Ectodermal cell (in vitro differentiated cells): Measurements from ENCODE around the gene SALL4.
"Not testable (repeated sequence)": the region's sequence is repeated elsewhere in the genome, so short reads cannot be mapped to it uniquely, and the experiment has no call there.

Source experiments
- H3K27ac ChIP-seq: 2 replicates; pipeline ENCODE4 v1.7.0; 2013; ENCODE audit warnings: mild to moderate bottlenecking, low read depth, low read length; ENCODE audit not compliant: insufficient read depth, poor library complexity, severe bottlenecking
- H3K27me3 ChIP-seq: 2 replicates; pipeline ENCODE4 v1.7.0; 2013; ENCODE audit warnings: mild to moderate bottlenecking, low read length; ENCODE audit not compliant: insufficient read depth, control insufficient read depth, poor library complexity, severe bottlenecking
- H3K36me3 ChIP-seq: one replicate; pipeline ENCODE4 v1.7.0; 2013; ENCODE audit warnings: low read length; ENCODE audit not compliant: control insufficient read depth, insufficient read depth
- H3K4me1 ChIP-seq: one replicate; pipeline ENCODE4 v1.7.0; 2013; ENCODE audit warnings: low read length; ENCODE audit not compliant: control insufficient read depth, insufficient read depth
- H3K4me3 ChIP-seq: 2 replicates; pipeline ENCODE4 v1.7.0; 2013; ENCODE audit warnings: low read depth, low read length, control low read depth; ENCODE audit not compliant: insufficient read depth
- H3K9me3 ChIP-seq: 2 replicates; pipeline ENCODE4 v1.7.0; 2013; ENCODE audit warnings: mild to moderate bottlenecking, low read length, moderate library complexity; ENCODE audit not compliant: control insufficient read depth
- WGBS, 2 experiments: methylation state at CpG; one replicate each; pipeline ENCODE4 v1.1.7; 2013; ENCODE audit warnings: missing lambda C conversion rate in 2 of 2; 5-methylcytosine and 5-hydroxymethylcytosine counted together

The SALL4 gene

GRCh38 chr20:51790256-51790655, 12.1 kb downstream of the SALL4 start:
- WGBS, 2 experiments = 97% methylated on average over 17 of the region's 17 CpGs

DNA sequence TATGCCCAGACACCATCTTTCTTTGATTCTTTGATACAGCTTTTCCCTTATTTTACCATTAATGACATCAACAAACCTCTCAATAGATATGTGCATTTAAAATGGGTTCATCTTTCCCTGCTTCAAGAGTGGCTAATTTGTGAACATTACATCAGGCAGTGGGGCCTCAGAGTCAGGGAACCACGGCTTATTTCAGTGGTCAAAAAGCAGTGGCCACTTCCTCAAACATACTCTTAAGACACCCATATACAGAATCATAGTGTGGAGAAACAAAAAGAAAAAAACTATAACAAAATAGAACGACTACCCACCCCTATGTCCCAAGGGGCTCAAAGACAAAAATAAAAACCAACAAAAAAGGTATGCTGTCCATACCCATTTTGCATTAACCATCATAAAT, 12.9 kb downstream of the SALL4 start:
- H3K36me3 ChIP-seq = peaks cover 85% of the 10 kb centered on the region

More at GRCh38 chr20:51790256-51790655, 12.1 kb downstream of the SALL4 start:
- Histone ChIP-seq H3K9me3 (no peaks in the 10 kb centered on the region), H3K27ac (no peak overlapping the region), H3K4me1 (peaks cover 8% of the 10 kb centered on the region), H3K36me3 (peaks cover 78% of the 10 kb centered on the region), H3K27me3 (no peaks in the 10 kb centered on the region), H3K4me3 (no peak overlapping the region)

DNA sequence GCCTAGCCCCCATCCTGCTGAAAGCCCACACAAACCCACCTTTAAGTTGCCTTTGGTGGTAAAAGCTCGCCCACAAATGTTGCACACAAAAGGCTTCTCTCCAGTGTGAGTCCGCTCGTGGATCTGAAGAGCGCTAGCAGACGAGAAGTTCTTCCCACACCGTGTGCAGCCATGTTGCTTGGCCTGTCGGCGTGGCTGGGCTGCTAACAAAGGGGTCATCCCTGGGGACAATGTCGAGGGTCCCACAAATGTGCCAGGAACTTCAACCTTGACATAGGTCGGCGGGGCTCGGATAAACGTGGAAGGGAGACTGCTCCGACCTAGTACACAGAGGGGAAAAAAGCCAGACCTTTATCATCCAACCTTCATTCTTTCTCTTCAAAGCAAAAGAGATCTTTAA, 13.5 kb downstream of the SALL4 start:
- H3K27me3 ChIP-seq = no peaks in the 10 kb centered on the region
- 96% methylated on average over 14 of the region's 14 CpGs for WGBS, 2 experiments
- peaks cover 91% of the 10 kb centered on the region for H3K36me3 ChIP-seq
- H3K27ac ChIP-seq = no peak overlapping the region
- H3K4me1 ChIP-seq = peaks cover 4% of the 10 kb centered on the region
- no peak overlapping the region for H3K4me3 ChIP-seq
- no peaks in the 10 kb centered on the region for H3K9me3 ChIP-seq

More for the DNA sequence above, 12.9 kb downstream of the SALL4 start:
- no peak overlapping the region for H3K27ac ChIP-seq
- H3K4me3 ChIP-seq = no peak overlapping the region
- no peaks in the 10 kb centered on the region for H3K27me3 ChIP-seq
- H3K4me1 ChIP-seq = peaks cover 7% of the 10 kb centered on the region
- H3K9me3 ChIP-seq = no peaks in the 10 kb centered on the region
- WGBS, 2 experiments = 93 to 98% methylated on average over 2 of the region's 2 CpGs

DNA sequence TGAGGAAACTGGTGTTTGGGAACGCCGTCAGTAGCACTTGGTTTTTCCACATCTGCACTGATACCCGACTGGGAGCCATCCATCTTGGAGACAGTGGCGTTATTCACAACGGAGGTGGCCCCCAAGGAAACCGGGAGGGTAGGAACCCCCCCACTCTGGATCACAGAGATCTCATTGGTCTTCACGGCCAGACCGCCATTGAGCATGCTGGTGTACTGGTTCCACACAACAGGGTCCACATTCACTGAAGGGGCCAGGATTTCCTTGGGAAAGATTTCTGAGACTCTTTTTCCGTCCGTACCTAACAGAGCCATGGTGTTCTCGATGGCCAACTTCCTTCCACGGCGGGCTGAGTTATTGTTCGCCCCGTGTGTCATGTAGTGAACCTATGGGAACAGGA, 18.0 kb downstream of the SALL4 start:
- Histone ChIP-seq H3K9me3 (no peaks in the 10 kb centered on the region), H3K27me3 (no peaks in the 10 kb centered on the region), H3K4me3 (no peak overlapping the region), H3K36me3 (peaks cover 89% of the 10 kb centered on the region), H3K27ac (no peak overlapping the region), H3K4me1 (no peaks in the 10 kb centered on the region)
- 95 to 97% methylated on average over 15 of the region's 15 CpGs for WGBS, 2 experiments

- 84 to 97% methylated on average over 2 to 4 of the region's 4 CpGs for WGBS, 2 experiments
- H3K27ac ChIP-seq, H3K27me3 ChIP-seq, H3K4me1 ChIP-seq, H3K4me3 ChIP-seq, H3K9me3 ChIP-seq: not testable (repeated sequence)
- peaks cover 32% of the 10 kb centered on the region for H3K36me3 ChIP-seq
Observed at GRCh38 chr20:51778229-51778759, 24.0 kb downstream of the SALL4 start.

DNA sequence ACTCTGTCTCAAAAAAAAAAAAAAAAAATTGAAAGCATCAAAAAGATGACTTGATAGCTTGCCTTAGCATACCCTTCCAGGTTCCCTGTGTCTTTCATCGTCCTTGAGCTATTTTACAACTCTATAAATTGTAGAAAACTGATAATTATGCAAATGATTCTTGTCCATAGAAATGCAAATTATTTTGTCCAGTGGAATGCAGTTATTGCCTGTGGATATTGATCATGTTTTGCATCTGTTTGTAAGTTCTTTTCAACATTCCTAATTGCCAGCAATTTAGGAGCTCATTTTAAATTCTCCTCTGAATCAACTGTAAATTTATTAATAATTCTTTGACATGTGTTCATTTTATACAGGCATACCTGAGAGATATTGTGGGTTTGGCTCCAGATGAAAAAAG, 27.1 kb downstream of the SALL4 start:
- WGBS, 2 experiments = 100% methylated on average over 1 of the region's 1 CpG; no CpG with 5 or more reads in 1 of the 2 experiments
- Histone ChIP-seq H3K27ac (no peak overlapping the region), H3K4me3 (no peak overlapping the region), H3K4me1 (no peaks in the 10 kb centered on the region), H3K36me3 (peaks cover 6% of the 10 kb centered on the region), H3K9me3 (no peaks in the 10 kb centered on the region), H3K27me3 (no peaks in the 10 kb centered on the region)

GRCh38 chr20:51772236-51772635, 30.1 kb downstream of the SALL4 start:
- H3K4me1 ChIP-seq = no peaks in the 10 kb centered on the region
- no peak overlapping the region for H3K27ac ChIP-seq
- peaks cover 14% of the 10 kb centered on the region for H3K27me3 ChIP-seq
- no peaks in the 10 kb centered on the region for H3K9me3 ChIP-seq
- H3K4me3 ChIP-seq = no peak overlapping the region
- 87 to 88% methylated on average over 4 of the region's 4 CpGs for WGBS, 2 experiments
- no peaks in the 10 kb centered on the region for H3K36me3 ChIP-seq

- H3K27ac ChIP-seq = no peak overlapping the region
- H3K27me3 ChIP-seq = peaks cover 14% of the 10 kb centered on the region
- no peaks in the 10 kb centered on the region for H3K36me3 ChIP-seq
- WGBS, 2 experiments = 92 to 95% methylated on average over 9 of the region's 9 CpGs
- no peak overlapping the region for H3K4me3 ChIP-seq
- no peaks in the 10 kb centered on the region for H3K4me1 ChIP-seq
- no peaks in the 10 kb centered on the region for H3K9me3 ChIP-seq
Observed at GRCh38 chr20:51769976-51770615, 32.2 kb downstream of the SALL4 start.

GRCh38 chr20:51768759-51769517, 33.4 kb downstream of the SALL4 start:
- no peaks in the 10 kb centered on the region for H3K4me1 ChIP-seq
- peaks cover 14% of the 10 kb centered on the region for H3K27me3 ChIP-seq
- no peak overlapping the region for H3K27ac ChIP-seq
- H3K36me3 ChIP-seq = no peaks in the 10 kb centered on the region
- no peaks in the 10 kb centered on the region for H3K9me3 ChIP-seq
- H3K4me3 ChIP-seq = no peak overlapping the region
- 70 to 75% methylated on average over 15 to 16 of the region's 16 CpGs for WGBS, 2 experiments
